ENCODE data around the gene PBRM1. TPM values are rescaled to one million over a fixed set of nuclear protein-coding genes. Genes with fewer than 3 reads are reported as not detected.

The PBRM1 gene
- polyA plus RNA-seq, 3 donors: 56.4 to 63.4 (median 58.7) TPM

- DNase-seq (ENCODE audit: low read depth in 3 of 3, low spot score in 2 of 3): no peak
Observed at GRCh38 chr3:52525680-52526561, 159.8 kb downstream of the PBRM1 start.

DNA sequence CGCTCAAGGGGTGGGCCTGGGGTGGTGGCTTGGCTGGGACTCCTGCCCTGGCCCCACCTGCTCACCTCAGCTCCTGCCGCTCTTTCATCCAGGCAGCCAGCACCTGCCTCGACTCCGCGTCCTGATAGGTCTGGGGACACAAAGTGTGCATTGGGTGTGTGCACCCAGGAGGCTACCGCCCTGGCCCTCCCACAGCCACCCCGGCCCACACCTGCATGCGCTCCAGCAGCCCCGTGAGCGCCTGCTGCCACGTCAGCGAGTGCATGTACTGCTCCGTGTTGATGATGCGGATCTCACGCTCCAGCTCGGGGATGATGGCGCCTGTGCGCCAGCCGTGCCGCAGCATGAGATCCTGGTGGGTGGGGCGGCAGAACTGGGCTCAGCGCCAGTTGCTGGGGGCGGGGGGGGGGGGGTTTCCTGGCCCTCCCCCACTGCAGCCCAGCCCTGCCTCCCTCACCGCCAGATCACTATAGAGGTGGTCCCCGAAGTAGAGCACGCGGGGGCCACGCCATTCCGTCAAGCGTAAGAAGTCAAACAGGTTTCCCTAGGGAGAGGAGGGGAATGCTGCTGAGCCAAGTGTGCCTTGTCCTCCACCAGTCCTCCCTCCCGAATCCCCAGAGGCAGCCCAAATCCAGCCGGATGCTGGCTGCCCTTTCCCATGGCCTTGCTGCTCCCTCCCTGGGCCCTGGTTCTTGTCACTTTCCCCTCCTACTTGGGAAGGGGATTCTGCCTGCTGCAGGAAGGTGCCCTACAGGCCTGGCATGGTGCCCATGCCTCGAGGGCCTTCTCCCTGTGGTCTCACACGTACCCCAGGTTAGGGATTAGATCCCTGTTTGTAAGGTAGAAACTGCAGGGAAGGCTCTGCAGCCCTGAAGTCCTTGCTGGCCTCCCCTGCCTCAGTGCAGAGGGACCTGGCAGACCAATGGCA is 160.7 kb downstream of the PBRM1 start:
- no peak for DNase-seq (ENCODE audit: low read depth in 3 of 3, low spot score in 2 of 3)

DNA sequence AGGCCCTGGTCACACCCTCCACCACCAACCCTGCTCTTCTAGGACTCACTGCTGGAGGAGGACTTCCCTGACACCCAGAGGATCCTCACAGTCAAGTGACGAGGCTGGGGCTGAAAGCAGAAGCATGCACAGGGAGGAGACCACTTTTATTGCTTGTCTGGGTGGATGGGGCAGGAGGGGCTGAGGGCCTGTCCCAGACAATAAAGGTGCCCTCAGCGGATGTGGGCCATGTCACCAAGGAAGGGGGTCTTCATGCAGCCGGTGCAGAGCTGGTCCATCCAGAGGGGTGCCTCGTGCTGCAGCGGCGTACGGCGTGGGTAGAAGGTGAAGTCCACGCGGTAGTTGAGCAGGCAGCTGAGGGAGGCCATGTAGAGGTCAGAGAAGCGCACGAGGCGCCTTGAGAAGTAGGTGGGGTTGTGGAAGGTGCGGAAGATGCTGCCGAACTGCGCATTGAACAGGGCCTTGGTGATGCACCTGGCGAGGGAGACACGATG is 161.4 kb downstream of the PBRM1 start:
- no peak for DNase-seq (ENCODE audit: low read depth in 3 of 3, low spot score in 2 of 3)

GRCh38 chr3:52523386-52524257 is 162.1 kb downstream of the PBRM1 start:
- DNase-seq (ENCODE audit: low read depth in 3 of 3, low spot score in 2 of 3): no peak

- no peak for DNase-seq (ENCODE audit: low read depth in 3 of 3, low spot score in 2 of 3)
Observed at GRCh38 chr3:52522651-52523251, 163.0 kb downstream of the PBRM1 start.

DNA sequence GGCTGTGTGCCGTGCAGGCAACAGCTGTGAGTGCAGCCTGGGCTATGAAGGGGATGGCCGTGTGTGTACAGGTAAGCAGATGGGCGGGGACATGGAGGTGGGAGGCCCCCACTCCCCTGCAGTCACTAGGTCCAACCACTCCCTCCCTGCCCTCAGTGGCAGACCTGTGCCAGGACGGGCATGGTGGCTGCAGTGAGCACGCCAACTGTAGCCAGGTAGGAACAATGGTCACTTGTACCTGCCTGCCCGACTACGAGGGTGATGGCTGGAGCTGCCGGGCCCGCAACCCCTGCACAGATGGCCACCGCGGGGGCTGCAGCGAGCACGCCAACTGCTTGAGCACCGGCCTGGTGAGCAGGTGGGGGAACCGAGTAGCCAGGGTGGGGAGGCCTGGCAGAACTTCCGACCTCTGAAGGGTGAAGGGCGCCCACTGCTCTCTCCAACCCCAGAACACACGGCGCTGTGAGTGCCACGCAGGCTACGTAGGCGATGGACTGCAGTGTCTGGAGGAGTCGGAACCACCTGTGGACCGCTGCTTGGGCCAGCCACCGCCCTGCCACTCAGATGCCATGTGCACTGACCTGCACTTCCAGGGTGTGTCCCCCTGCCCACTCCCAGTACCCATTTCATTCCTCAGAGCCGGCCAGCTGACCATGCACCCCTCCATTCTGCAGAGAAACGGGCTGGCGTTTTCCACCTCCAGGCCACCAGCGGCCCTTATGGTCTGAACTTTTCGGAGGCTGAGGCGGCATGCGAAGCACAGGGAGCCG is 163.6 kb downstream of the PBRM1 start:
- DNase-seq (ENCODE audit: low read depth in 3 of 3, low spot score in 2 of 3): no peak

- no peak for DNase-seq (ENCODE audit: low read depth in 3 of 3, low spot score in 2 of 3)
Observed at GRCh38 chr3:52521488-52521824, 164.3 kb downstream of the PBRM1 start.

DNA sequence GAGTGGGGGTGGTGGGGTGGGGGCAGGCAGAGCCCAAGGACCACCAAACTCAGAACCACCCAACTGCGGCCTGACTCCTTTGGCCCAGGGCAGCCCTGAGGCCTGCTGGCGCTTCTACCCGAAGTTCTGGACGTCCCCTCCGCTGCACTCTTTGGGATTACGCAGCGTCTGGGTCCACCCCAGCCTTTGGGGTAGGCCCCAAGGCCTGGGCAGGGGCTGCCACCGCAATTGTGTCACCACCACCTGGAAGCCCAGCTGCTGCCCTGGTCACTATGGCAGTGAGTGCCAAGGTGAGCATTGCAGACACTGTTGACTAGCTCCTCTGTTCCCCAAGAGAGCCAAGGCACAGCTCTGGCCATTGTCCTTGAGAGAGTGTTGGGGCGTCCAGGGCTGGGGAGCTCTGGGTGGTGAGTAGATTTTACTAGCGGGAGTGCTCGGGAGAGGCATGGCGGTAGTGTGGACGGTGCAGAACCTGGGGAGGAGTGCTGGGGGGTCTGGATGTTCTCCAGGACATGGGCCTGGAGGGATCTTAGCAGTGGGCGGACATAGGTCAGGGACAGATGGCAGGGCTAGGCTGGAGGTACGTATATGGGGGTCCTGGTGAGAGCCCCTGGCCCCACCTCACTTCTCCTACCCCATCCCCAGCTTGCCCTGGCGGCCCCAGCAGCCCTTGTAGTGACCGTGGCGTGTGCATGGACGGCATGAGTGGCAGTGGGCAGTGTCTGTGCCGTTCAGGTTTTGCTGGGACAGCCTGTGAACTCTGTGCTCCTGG is 164.8 kb downstream of the PBRM1 start:
- no peak for DNase-seq (ENCODE audit: low read depth in 3 of 3, low spot score in 2 of 3)

DNA sequence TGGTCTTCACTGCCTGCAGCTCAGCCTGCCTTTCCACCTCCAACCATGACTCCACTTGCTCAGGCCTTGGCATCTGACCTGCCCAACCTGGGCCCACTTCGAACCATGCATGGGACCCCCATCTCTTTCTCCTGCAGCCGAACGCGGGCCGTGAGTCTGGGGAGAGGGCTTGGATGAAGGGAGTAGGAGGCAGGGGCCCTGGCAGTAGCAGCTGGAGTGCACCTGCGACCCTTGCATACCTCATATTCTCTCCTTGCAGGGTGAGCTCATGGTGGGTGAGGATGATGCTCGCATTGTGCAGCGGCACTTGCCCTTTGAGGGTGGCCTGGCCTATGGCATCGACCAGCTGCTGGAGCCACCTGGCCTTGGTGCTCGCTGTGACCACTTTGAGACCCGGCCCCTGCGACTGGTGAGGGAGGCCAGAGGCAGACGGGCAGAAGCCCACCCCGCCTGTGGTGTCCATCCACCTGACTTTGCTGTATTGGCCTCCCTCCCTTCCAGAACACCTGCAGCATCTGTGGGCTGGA is 165.5 kb downstream of the PBRM1 start:
- no peak for DNase-seq (ENCODE audit: low read depth in 3 of 3, low spot score in 2 of 3)

DNA sequence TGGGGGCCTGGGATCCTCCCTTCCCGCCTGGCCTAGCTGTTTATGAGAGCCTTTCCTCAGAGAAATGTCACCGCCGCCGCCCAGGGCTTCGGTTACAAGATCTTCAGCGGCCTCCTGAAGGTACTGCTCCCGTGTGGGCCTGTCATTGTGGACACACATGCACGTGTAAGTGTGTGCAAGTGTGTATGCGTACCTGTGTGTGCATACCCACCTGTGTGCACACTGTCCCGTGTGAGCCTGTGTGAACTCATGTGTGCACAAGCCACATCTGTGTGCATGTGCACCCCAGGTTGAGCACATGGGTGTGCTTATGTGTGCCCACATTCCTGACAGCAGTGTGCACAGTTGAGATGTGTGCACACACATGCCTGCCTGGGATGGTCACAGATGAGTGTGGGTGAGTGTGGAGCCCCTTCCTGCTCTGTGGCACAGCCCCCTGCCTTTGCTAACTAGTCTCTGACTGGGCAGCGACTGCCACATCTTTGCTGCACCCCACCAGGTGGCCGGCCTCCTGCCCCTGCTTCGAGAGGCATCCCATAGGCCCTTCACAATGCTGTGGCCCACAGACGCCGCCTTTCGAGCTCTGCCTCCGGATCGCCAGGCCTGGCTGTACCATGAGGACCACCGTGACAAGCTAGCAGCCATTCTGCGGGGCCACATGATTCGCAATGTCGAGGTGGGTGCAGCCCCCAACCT is 166.1 kb downstream of the PBRM1 start:
- DNase-seq (ENCODE audit: low read depth in 3 of 3, low spot score in 2 of 3): no peak

GRCh38 chr3:52518723-52519444 is 166.8 kb downstream of the PBRM1 start:
- no peak for DNase-seq (ENCODE audit: low read depth in 3 of 3, low spot score in 2 of 3)

DNA sequence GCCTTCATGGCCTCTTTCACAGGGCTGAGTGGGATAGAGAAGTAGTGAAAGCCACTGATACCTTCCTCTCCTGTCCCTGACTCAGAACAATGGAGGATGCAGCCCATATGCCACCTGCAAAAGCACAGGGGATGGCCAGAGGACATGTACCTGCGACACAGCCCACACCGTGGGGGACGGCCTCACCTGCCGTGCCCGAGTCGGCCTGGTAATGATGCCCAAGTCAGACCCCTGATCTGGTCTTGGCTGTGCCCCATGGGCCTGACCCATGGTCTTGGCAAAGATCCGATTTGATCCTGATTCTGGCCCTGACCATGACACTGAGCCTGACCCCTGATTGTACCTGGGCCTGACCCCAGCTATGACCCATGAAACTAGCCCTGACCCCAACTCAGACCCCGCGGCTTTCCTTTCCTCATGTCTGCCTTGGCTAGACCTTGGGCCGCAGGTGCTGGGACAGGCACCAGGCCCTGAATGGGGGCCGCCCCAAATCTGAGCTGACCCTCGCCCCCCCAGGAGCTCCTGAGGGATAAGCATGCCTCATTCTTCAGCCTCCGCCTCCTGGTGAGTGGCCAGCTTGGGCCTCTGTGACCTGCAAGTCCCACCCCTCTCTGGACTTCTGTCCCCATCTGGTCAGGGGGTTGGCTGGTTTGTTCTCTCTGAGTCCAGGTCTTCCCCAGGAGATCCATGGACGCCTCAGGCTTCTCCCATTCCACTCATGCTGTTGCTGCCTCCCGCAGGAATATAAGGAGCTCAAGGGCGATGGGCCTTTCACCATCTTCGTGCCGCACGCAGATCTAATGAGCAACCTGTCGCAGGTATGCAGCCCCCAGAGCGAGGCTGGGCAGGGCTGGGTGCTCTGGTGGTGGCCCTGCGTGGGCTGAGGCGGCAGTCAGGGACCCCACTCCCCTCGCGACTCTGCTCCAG is 167.7 kb downstream of the PBRM1 start:
- no peak for DNase-seq (ENCODE audit: low read depth in 3 of 3, low spot score in 2 of 3)

DNA sequence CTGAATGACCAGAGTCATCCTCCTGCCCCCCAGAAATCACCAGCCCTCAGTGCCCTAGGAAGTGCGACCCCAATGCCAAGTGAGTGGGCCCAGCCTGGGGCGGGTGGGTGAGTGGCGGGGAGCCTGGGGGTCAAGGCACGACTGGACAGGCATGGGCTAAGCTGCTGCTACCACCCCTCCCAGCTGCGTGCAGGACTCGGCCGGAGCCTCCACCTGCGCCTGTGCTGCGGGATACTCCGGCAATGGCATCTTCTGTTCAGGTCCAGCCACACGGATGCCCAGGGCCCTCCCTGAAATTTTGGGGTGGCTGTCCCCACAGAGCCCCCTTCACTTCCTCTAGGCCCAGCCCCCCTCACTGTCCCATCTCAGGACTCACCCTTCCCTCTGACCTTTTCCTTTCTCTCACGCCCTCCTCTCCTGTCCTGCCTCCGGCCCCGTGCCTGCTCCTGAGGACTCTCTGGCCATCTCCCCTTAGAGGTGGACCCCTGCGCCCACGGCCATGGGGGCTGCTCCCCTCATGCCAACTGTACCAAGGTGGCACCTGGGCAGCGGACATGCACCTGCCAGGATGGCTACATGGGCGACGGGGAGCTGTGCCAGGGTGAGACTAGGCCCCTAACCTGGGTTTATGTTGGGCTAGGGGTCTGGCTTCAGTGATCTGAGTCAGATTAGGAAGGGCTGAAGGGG is 169.1 kb downstream of the PBRM1 start:
- DNase-seq (ENCODE audit: low read depth in 3 of 3, low spot score in 2 of 3): no peak

DNA sequence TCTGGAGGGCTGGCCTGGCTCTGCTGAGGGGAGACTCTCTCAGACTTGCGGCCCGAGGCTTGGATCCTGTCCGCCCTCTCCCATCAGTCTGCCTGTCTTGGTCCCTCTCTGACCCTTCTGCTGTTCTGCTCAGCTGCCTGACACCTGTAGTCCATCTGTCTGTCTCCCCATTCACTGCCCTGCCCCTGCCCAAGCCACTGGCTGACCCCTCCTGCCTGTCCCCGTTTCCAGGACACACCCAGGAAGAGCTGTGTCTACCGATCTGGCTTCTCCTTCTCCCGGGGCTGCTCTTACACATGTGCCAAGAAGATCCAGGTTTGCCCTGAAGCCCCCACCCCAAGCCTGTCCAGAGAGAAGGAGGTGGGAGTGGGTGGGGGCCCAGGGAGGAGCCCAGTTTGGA is 170.5 kb downstream of the PBRM1 start:
- DNase-seq (ENCODE audit: low read depth in 3 of 3, low spot score in 2 of 3): no peak

GRCh38 chr3:52514576-52514975 is 171.1 kb downstream of the PBRM1 start:
- DNase-seq (ENCODE audit: low read depth in 3 of 3, low spot score in 2 of 3): no peak
